Parathyroid adenoma (tissue), 2 donors: ENCODE results near the gene CDH4.

Experiments used
- H2AFZ ChIP-seq: fragments of 300-600 bp; sonication (generic); one replicate; pipeline ENCODE4 v1.7.0; 2017; ENCODE audit warnings: antibody characterized with exemption, mild to moderate bottlenecking
- H3K27ac ChIP-seq: fragments of 300-600 bp; sonication (generic); one replicate; pipeline ENCODE4 v1.7.0; 2017
- H3K27me3 ChIP-seq: fragments of 300-600 bp; sonication (generic); one replicate; pipeline ENCODE4 v1.7.0; 2017; ENCODE audit warnings: low read length; ENCODE audit not compliant: control insufficient read depth, insufficient read depth
- H3K36me3 ChIP-seq: fragments of 300-600 bp; sonication (generic); one replicate; pipeline ENCODE4 v1.7.0; 2017; ENCODE audit warnings: low read length; ENCODE audit not compliant: control insufficient read depth, insufficient read depth
- H3K4me1 ChIP-seq: fragments of 300-600 bp; sonication (generic); one replicate; pipeline ENCODE4 v1.7.0; 2017; ENCODE audit warnings: control low read depth
- H3K4me2 ChIP-seq: fragments of 300-600 bp; sonication (generic); one replicate; pipeline ENCODE4 v1.7.0; 2017; ENCODE audit warnings: low read length
- H3K4me3 ChIP-seq: fragments of 300-600 bp; sonication (generic); one replicate; pipeline ENCODE4 v1.7.0; 2017; ENCODE audit warnings: low read depth, low read length
- H3K79me2 ChIP-seq: fragments of 300-600 bp; sonication (generic); one replicate; pipeline ENCODE4 v1.7.0; 2017; ENCODE audit warnings: control low read depth
- H3K9ac ChIP-seq: fragments of 300-600 bp; sonication (generic); one replicate; pipeline ENCODE4 v1.7.0; 2017; ENCODE audit warnings: mild to moderate bottlenecking
- H3K9me3 ChIP-seq: fragments of 300-600 bp; sonication (generic); one replicate; pipeline ENCODE4 v1.7.0; 2017; ENCODE audit warnings: low read length; ENCODE audit not compliant: control insufficient read depth
- CTCF ChIP-seq: fragments of 300-600 bp; sonication (generic); IDR thresholded peaks from one replicate; pipeline ENCODE4 v1.7.0; 2017; ENCODE audit warnings: antibody characterized with exemption, mild to moderate bottlenecking
- donor health status: primary hyperparathyroidism.

Gene CDH4

GRCh38 chr20:61631751-61632150, 379.7 kb downstream of the CDH4 start:
- no peaks in the 10 kb centered on the region for H3K4me1 ChIP-seq
- no peaks in the 10 kb centered on the region for H3K79me2 ChIP-seq
- H3K27me3 ChIP-seq = no peaks in the 10 kb centered on the region
- no peak overlapping the region for H3K4me3 ChIP-seq
- no peak overlapping the region for H3K9ac ChIP-seq
- no peak overlapping the region for H3K4me2 ChIP-seq
- TF ChIP-seq CTCF = no peak
- no peak overlapping the region for H2AFZ ChIP-seq
- no peaks in the 10 kb centered on the region for H3K36me3 ChIP-seq
- H3K9me3 ChIP-seq = no peaks in the 10 kb centered on the region
- H3K27ac ChIP-seq = no peak overlapping the region

- Histone ChIP-seq H3K4me2 (no peak overlapping the region), H3K27me3 (no peaks in the 10 kb centered on the region), H3K36me3 (no peaks in the 10 kb centered on the region), H3K4me3 (no peak overlapping the region), H2AFZ (no peak overlapping the region), H3K9me3 (no peaks in the 10 kb centered on the region), H3K9ac (no peak overlapping the region), H3K4me1 (no peaks in the 10 kb centered on the region), H3K79me2 (no peaks in the 10 kb centered on the region), H3K27ac (no peak overlapping the region)
- no peak for TF ChIP-seq CTCF
Observed at GRCh38 chr20:61633004-61633403, 380.9 kb downstream of the CDH4 start.

- H3K36me3 ChIP-seq = no peaks in the 10 kb centered on the region
- no peak overlapping the region for H3K4me3 ChIP-seq
- TF ChIP-seq CTCF = no peak
- H3K9me3 ChIP-seq = no peaks in the 10 kb centered on the region
- H3K9ac ChIP-seq = no peak overlapping the region
- no peaks in the 10 kb centered on the region for H3K27me3 ChIP-seq
- H3K4me2 ChIP-seq = no peak overlapping the region
- no peak overlapping the region for H2AFZ ChIP-seq
- no peaks in the 10 kb centered on the region for H3K4me1 ChIP-seq
- H3K79me2 ChIP-seq = no peaks in the 10 kb centered on the region
- no peak overlapping the region for H3K27ac ChIP-seq
Observed at GRCh38 chr20:61634376-61635145, 382.5 kb downstream of the CDH4 start.

- Histone ChIP-seq H3K4me3 (no peak overlapping the region), H3K9me3 (no peaks in the 10 kb centered on the region), H3K27me3 (no peaks in the 10 kb centered on the region), H3K4me1 (no peaks in the 10 kb centered on the region), H3K9ac (no peak overlapping the region), H3K36me3 (no peaks in the 10 kb centered on the region), H3K4me2 (no peak overlapping the region), H2AFZ (no peak overlapping the region), H3K27ac (no peak overlapping the region), H3K79me2 (no peaks in the 10 kb centered on the region)
- TF ChIP-seq CTCF = no peak
Observed at GRCh38 chr20:61635721-61636455, 383.8 kb downstream of the CDH4 start.
